ENCODE results near the gene S100A16.

GRCh38 chr1:153566414-153567371 is 46.2 kb downstream of the S100A16 start:
- TF ChIP-seq CTCF (conservative IDR thresholded peaks at IDR 0.05; ENCODE audit: low read length) (no peak), EZH2phosphoT487 (IDR thresholded peaks at IDR 0.05; ENCODE audit: borderline replicate concordance, low read depth, low read length) (no peak)
